Measurements from ENCODE around the gene INO80C.

DNA sequence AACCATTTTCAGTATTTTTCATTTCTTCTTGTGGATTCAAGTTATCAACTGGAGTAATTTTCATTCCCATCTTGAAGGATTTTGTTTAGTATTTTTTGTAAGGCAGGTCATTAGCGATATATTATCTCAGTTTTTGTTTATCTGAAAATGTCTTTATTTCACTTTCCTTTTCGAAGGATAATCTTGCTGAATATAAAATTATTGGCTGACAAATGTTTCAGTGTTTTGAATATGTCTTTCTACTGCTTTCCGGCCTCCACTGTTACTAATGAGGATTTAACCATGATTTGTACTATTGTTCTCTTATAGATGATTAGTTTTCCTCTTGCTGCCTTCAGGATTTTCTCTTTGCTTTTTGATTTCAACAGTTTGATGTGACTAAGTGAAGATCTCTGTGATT is 62.4 kb downstream of the INO80C start:
- no peak for TF ChIP-seq CTCF (IDR thresholded peaks at IDR 0.05)
- TF ChIP-seq EP300 (IDR thresholded peaks at IDR 0.05), result no peak

All from tibial nerve (tissue), 4 donors.